Astrocyte (in vitro differentiated cells and primary cell): ENCODE results near the gene GMPPB.

Experiments used
- CTCF ChIP-seq: IDR thresholded peaks from 2 replicates; pipeline ENCODE4 v1.5.1; 2011; ENCODE audit warnings: low read depth, mild to moderate bottlenecking, inconsistent platforms, low read length, moderate library complexity; ENCODE audit not compliant: insufficient read depth
- EZH2 ChIP-seq: IDR thresholded peaks from 2 replicates; pipeline ENCODE4 v1.6.1; 2012; ENCODE audit warnings: mild to moderate bottlenecking, low read length, inconsistent platforms; ENCODE audit not compliant: insufficient read depth

- no peak for TF ChIP-seq EZH2
- TF ChIP-seq CTCF: no peak
Observed at GRCh38 chr3:49732597-49732996, 8.8 kb upstream of the GMPPB start.
